H1 (cell line): ENCODE measurements around the gene OR7D4. TPM values are rescaled to one million over a fixed set of nuclear protein-coding genes. Genes with fewer than 3 reads are reported as not detected.

Source experiments
- CTCF ChIA-PET: fragments of 300-600 bp; sonication (Branson Sonifier 250); formaldehyde crosslinking; loops from one replicate; lab custom pipeline; 2021; ENCODE audit not compliant: partially characterized antibody; lab: Charles Lee
- POLR2A ChIA-PET: fragments of 300-600 bp; sonication (Branson Sonifier 250); formaldehyde crosslinking; loops from one replicate; lab custom pipeline; 2021; ENCODE audit warnings: inconsistent platforms; ENCODE audit not compliant: partially characterized antibody; lab: Charles Lee
- DNase-seq, 2 experiments: peaks; one replicate each; pipeline versions ENCODE4 v3.0.0 to v3.0.0-alpha.2; 2010 to 2022; ENCODE audit warnings: low spot score in 2 of 2, low read depth in 1 of 2, mixed read lengths in 1 of 2
- FAIRE-seq: peaks from 2 replicates; lab custom pipeline; 2011; peaks lifted over from hg19 to GRCh38; lab: Jason Lieb, UNC
- H2AFZ ChIP-seq: 2 replicates; pipeline ENCODE4 v1.8.1; 2012; ENCODE audit warnings: low read length, inconsistent platforms
- H2AK5ac ChIP-seq: 2 replicates; pipeline ENCODE4 v1.6.1; 2013; ENCODE audit warnings: low read depth, low read length
- H2BK120ac ChIP-seq: replicated peaks from 2 replicates; pipeline ENCODE3; 2013; ENCODE audit warnings: low read depth, low read length, inconsistent platforms
- H2BK12ac ChIP-seq: 2 replicates; pipeline ENCODE4 v1.6.1; 2013; ENCODE audit warnings: low read depth, low read length
- H2BK15ac ChIP-seq: 2 replicates; pipeline ENCODE4 v1.6.1; 2013; ENCODE audit warnings: low read length
- H2BK20ac ChIP-seq: 2 replicates; pipeline ENCODE4 v1.6.1; 2013; ENCODE audit warnings: low read length
- H2BK5ac ChIP-seq: 2 replicates; pipeline ENCODE4 v1.6.1; 2013; ENCODE audit warnings: low read depth, low read length
- H3K14ac ChIP-seq: 2 replicates; pipeline ENCODE4 v1.6.1; 2013; ENCODE audit warnings: inconsistent platforms; ENCODE audit not compliant: insufficient read length
- H3K18ac ChIP-seq: 2 replicates; pipeline ENCODE4 v1.6.1; 2013; ENCODE audit warnings: low read length; ENCODE audit errors: extremely low read depth
- H3K23ac ChIP-seq: 2 replicates; pipeline ENCODE4 v1.6.1; 2013; ENCODE audit warnings: inconsistent platforms; ENCODE audit not compliant: insufficient read length
- H3K23me2 ChIP-seq: 2 replicates; pipeline ENCODE4 v1.6.1; 2013; ENCODE audit warnings: low read depth, low read length
- H3K27ac ChIP-seq: 2 replicates; pipeline ENCODE4 v1.6.1; 2011; ENCODE audit warnings: low read depth, low read length, inconsistent platforms
- H3K27me3 ChIP-seq, 4 experiments: replicated peaks in 1 of 4; 1 replicate in 1 of 4; 2 replicates in 3 of 4; pipeline versions ENCODE4 v1.6.1 to v1.8.1; 2011 to 2013; ENCODE audit warnings: low read length in 3 of 4, mild to moderate bottlenecking in 3 of 4, inconsistent platforms in 2 of 4, mixed read lengths in 2 of 4, moderate library complexity in 1 of 4; ENCODE audit not compliant: control insufficient read depth in 3 of 4, insufficient read depth in 3 of 4; ENCODE audit errors: extremely low read depth in 1 of 4
- H3K36me3 ChIP-seq, 4 experiments: 2 replicates each; pipeline versions ENCODE4 v1.6.1 to v1.8.1; 2011 to 2013; ENCODE audit warnings: mild to moderate bottlenecking in 4 of 4, low read length in 3 of 4, moderate library complexity in 2 of 4, control low read depth in 1 of 4, inconsistent platforms in 1 of 4; ENCODE audit not compliant: insufficient read depth in 4 of 4, control insufficient read depth in 2 of 4
- H3K4ac ChIP-seq: replicated peaks from 2 replicates; pipeline ENCODE3; 2013; ENCODE audit warnings: low read length, low read depth, mixed read lengths, inconsistent platforms; ENCODE audit not compliant: insufficient read length
- H3K4me1 ChIP-seq, 4 experiments: replicated peaks in 1 of 4; 1 replicate in 1 of 4; 2 replicates in 3 of 4; pipeline versions ENCODE4 v1.6.1 to v1.8.1; 2011 to 2013; ENCODE audit warnings: low read length in 3 of 4, inconsistent platforms in 2 of 4, mixed read lengths in 1 of 4; ENCODE audit not compliant: insufficient read depth in 4 of 4, control insufficient read depth in 3 of 4
- H3K4me2 ChIP-seq, 2 experiments: 2 replicates each; pipeline versions ENCODE4 v1.6.1 to v1.8.1; 2011 to 2013; ENCODE audit warnings: low read depth in 2 of 2, low read length in 2 of 2, control low read depth in 1 of 2, inconsistent platforms in 1 of 2, mild to moderate bottlenecking in 1 of 2; ENCODE audit not compliant: insufficient read depth in 1 of 2
- H3K4me3 ChIP-seq, 4 experiments: fragments of 200-600, 300-600 bp in 1 of 4; sonication (generic), shearing (Covaris generic), sonication (Bioruptor Twin) in 1 of 4; 2 replicates each; pipeline versions ENCODE4 v1.5.1 to v1.8.1; 2011 to 2016; ENCODE audit warnings: low read length in 4 of 4, low read depth in 3 of 4, control low read depth in 2 of 4, inconsistent platforms in 2 of 4, mild to moderate bottlenecking in 2 of 4, mixed read lengths in 1 of 4, moderate library complexity in 1 of 4; ENCODE audit not compliant: insufficient read depth in 2 of 4; ENCODE audit errors: extremely low read depth in 1 of 4
- H3K56ac ChIP-seq: replicated peaks from 2 replicates; pipeline ENCODE3; 2013; ENCODE audit warnings: low read depth, mild to moderate bottlenecking, mixed read lengths, low read length, inconsistent platforms; ENCODE audit not compliant: insufficient read length
- H3K79me1 ChIP-seq: 2 replicates; pipeline ENCODE4 v1.6.1; 2013; ENCODE audit warnings: low read depth, low read length, control low read depth
- H3K79me2 ChIP-seq, 2 experiments: 2 replicates each; pipeline versions ENCODE4 v1.6.1 to v1.8.1; 2012 to 2013; ENCODE audit warnings: low read length in 2 of 2, mild to moderate bottlenecking in 2 of 2, inconsistent platforms in 1 of 2; ENCODE audit not compliant: insufficient read depth in 2 of 2, control insufficient read depth in 1 of 2
- H3K9ac ChIP-seq, 4 experiments: replicated peaks in 1 of 4; 1 replicate in 1 of 4; 2 replicates in 3 of 4; pipeline versions ENCODE4 v1.6.1 to v1.8.1; 2011 to 2013; ENCODE audit warnings: low read depth in 3 of 4, low read length in 3 of 4, control low read depth in 2 of 4, mild to moderate bottlenecking in 2 of 4, moderate library complexity in 2 of 4, inconsistent platforms in 1 of 4; ENCODE audit errors: extremely low read depth in 1 of 4
- H3K9me3 ChIP-seq, 2 experiments: 2 replicates each; pipeline versions ENCODE4 v1.6.1 to v1.8.1; 2012 to 2013; ENCODE audit warnings: mild to moderate bottlenecking in 2 of 2, moderate library complexity in 2 of 2, control low read depth in 1 of 2, inconsistent platforms in 1 of 2, low read depth in 1 of 2, low read length in 1 of 2, mixed read lengths in 1 of 2; ENCODE audit not compliant: insufficient read depth in 2 of 2
- H4K20me1 ChIP-seq, 2 experiments: replicated peaks in 1 of 2; 2 replicates each; pipeline versions ENCODE3 to v1.8.1; 2011 to 2013; ENCODE audit warnings: inconsistent platforms in 2 of 2, low read length in 2 of 2, mild to moderate bottlenecking in 1 of 2; ENCODE audit not compliant: insufficient read depth in 2 of 2, control insufficient read depth in 1 of 2
- H4K5ac ChIP-seq: 2 replicates; pipeline ENCODE4 v1.6.1; 2013; ENCODE audit warnings: low read length, low read depth, mixed read lengths, inconsistent platforms; ENCODE audit not compliant: insufficient read length
- H4K8ac ChIP-seq: 2 replicates; pipeline ENCODE4 v1.8.0; 2013; ENCODE audit warnings: mild to moderate bottlenecking, moderate library complexity, low read length, inconsistent platforms; ENCODE audit not compliant: insufficient read depth; ENCODE audit errors: extremely low read depth
- H4K91ac ChIP-seq: replicated peaks from 2 replicates; pipeline ENCODE3; 2013; ENCODE audit warnings: low read length, mixed read lengths, inconsistent platforms; ENCODE audit not compliant: insufficient read length
- GTF2F1 ChIP-seq: IDR thresholded peaks from 2 replicates; pipeline ENCODE4 v1.6.1; 2012; ENCODE audit warnings: low read depth, low read length, improper control_type of control experiment, borderline replicate concordance
- YY1 ChIP-seq: IDR thresholded peaks from 2 replicates; pipeline ENCODE4 v1.6.1; 2011; ENCODE audit warnings: low read depth, mild to moderate bottlenecking, low read length
- WGBS, 2 experiments: shearing (Covaris generic) in 1 of 2; methylation state at CpG; one replicate each; pipeline versions ENCODE4 v1.1.6 to v1.1.7; 2013 to 2015; ENCODE audit warnings: low lambda C conversion rate in 2 of 2, mixed read lengths in 2 of 2, inconsistent platforms in 1 of 2, low coverage in 1 of 2, missing lambda C conversion rate in 1 of 2; ENCODE audit not compliant: insufficient replicate concordance in 2 of 2, insufficient coverage in 1 of 2, insufficient read length in 1 of 2; ENCODE audit errors: extremely low coverage in 1 of 2, missing lambda C conversion rate in 1 of 2; 5-methylcytosine and 5-hydroxymethylcytosine counted together
- polyA plus RNA-seq, 7 experiments: library from polyadenylated mRNA; depleted of rRNA in 3 of 7; stranded (reverse) in 5 of 7; unstranded in 2 of 7; fragments of >200 nt in 5 of 7; fragments of 200-250 nt in 2 of 7; gene quantifications; 1 replicate in 5 of 7; 2 replicates in 1 of 7; 4 replicates in 1 of 7; pipeline versions ENCODE4 v1.2.1 to v1.2.3, GENCODE V29; 2011 to 2013; ENCODE audit warnings: missing spikeins in 2 of 7, mixed read lengths in 2 of 7
- total RNA-seq: library from RNA; stranded (reverse); fragmentation: NEBNext Ultra II Directional; extraction: Animal tissue kit (Norgen Biotek cat#: 25700); gene quantifications from 2 replicates; pipeline ENCODE4 v1.2.1, GENCODE V29; 2021

The OR7D4 gene
- total and polyA plus RNA-seq, 2 of the 8 experiments (the other 6 are each of a cell fraction or from before 2014, with no cell fraction given), result not detected

- no peaks in the 10 kb centered on the region for H3K79me1 ChIP-seq
- 77% methylated on average over 4 of the region's 4 CpGs; no CpG with 5 or more reads in 1 of the 2 experiments for WGBS, 2 experiments
- TF ChIP-seq GTF2F1, result no peak
- no peak for TF ChIP-seq YY1
These were observed 40.5 kb downstream of the OR7D4 start, which contains the start of gene OR7D2 for GRCh38 chr19:9178901-9179300. Gene OR7D2, plus strand, starts transcription at chr19:9178979. Its CDS starts 6,803 bp downstream, at chr19:9185782.

More at GRCh38 chr19:9178901-9179300, 40.5 kb downstream of the OR7D4 start, which contains the start of gene OR7D2:
- H3K9ac ChIP-seq, result no peak within 1 kb of the TSS
- no peak within 1 kb of the TSS for H3K14ac ChIP-seq
- no peaks in the 10 kb centered on the region for H3K23me2 ChIP-seq
- H3K4ac ChIP-seq, result no peak within 1 kb of the TSS
- no peak within 1 kb of the TSS for H4K8ac ChIP-seq
- H3K27me3 ChIP-seq, result no peaks in the 10 kb centered on the region
- no peak within 1 kb of the TSS for H2AFZ ChIP-seq
- no peak within 1 kb of the TSS for H3K18ac ChIP-seq
- H3K79me2 ChIP-seq, result no peaks in the 10 kb centered on the region
- no peak within 1 kb of the TSS for H3K4me2 ChIP-seq
- H2AK5ac ChIP-seq, result no peak within 1 kb of the TSS
- H2BK12ac ChIP-seq, result no peak within 1 kb of the TSS
- no peak within 1 kb of the TSS for H3K56ac ChIP-seq
- CTCF ChIA-PET, result no interaction called here
- no peaks in the 10 kb centered on the region for H4K20me1 ChIP-seq
- H2BK15ac ChIP-seq, result no peak within 1 kb of the TSS
- no peak within 1 kb of the TSS for H3K23ac ChIP-seq
- no peak within 1 kb of the TSS for H2BK5ac ChIP-seq
- peaks cover 15 to 36% of the 10 kb centered on the region in 2 experiments for H3K9me3 ChIP-seq
- no peak within 1 kb of the TSS for H2BK20ac ChIP-seq
- no peak within 1 kb of the TSS for H4K5ac ChIP-seq
- no peak within 1 kb of the TSS for H4K91ac ChIP-seq
- no peaks in the 10 kb centered on the region for H3K36me3 ChIP-seq
- H3K4me1 ChIP-seq, result no peaks in the 10 kb centered on the region
- H3K4me3 ChIP-seq, result no peak within 1 kb of the TSS
- POLR2A ChIA-PET, result interaction anchor here (0.6 to 0.7 kb wide), 3 partner anchors 14 to 447 kb away, joined by 3 to 5 read pairs (median 3); partner anchors contain the start of gene ZNF317
- no peak within 1 kb of the TSS for H3K27ac ChIP-seq
- FAIRE-seq, result no peak
- no peak for DNase-seq
- H2BK120ac ChIP-seq, result no peak within 1 kb of the TSS
